Measurements from ENCODE around the gene MGRN1. TPM values are rescaled to one million over a fixed set of nuclear protein-coding genes. Genes with fewer than 3 reads are reported as not detected.

Gene MGRN1
- polyA plus RNA-seq, 3 donors = 3.7 to 48.2 (median 4.7) TPM

- DNase-seq = no peak
- Histone ChIP-seq H4K20me1 (ENCODE audit: insufficient read depth, low read length) (peaks cover 29% of the 10 kb centered on the region), H3K27me3 (ENCODE audit: control insufficient read depth in 2 of 2, insufficient read depth in 2 of 2, low read length in 2 of 2) (no peaks in the 10 kb centered on the region), H3K9ac (ENCODE audit: insufficient read depth, low read length, poor library complexity, severe bottlenecking) (peak overlapping the region; percentile 90), H3K79me2 (ENCODE audit: insufficient read depth, low read length) (peaks cover 35% of the 10 kb centered on the region), H3K36me3 (replicated peaks in 1 of 2; ENCODE audit: control insufficient read depth in 1 of 2, insufficient read depth in 2 of 2, low read length in 2 of 2) (peaks cover 43 to 45% of the 10 kb centered on the region in 2 donors), H3K4me2 (replicated peaks; ENCODE audit: extremely low read depth, low read length, poor library complexity, severe bottlenecking) (peak overlapping the region; percentile 97), H3K9me3 (replicated peaks in 1 of 2; ENCODE audit: control insufficient read depth in 1 of 2, insufficient read depth in 1 of 2, low read length in 2 of 2) (no peaks in the 10 kb centered on the region), H3K4me3 (replicated peaks in 1 of 3; ENCODE audit: low read depth in 2 of 3, low read length in 3 of 3) (peak overlapping the region; percentile 67 to 97 (median 83)), H3K27ac (ENCODE audit: low read depth in 1 of 2, low read length in 2 of 2) (peak overlapping the region in 1 of 2 donors; percentile 83), H2AFZ (ENCODE audit: insufficient read depth, low read depth, low read length, poor library complexity, severe bottlenecking) (peak overlapping the region; percentile 88), H3K4me1 (ENCODE audit: control insufficient read depth in 1 of 2, insufficient read depth in 2 of 2, low read length in 2 of 2) (peaks cover 48 to 57% of the 10 kb centered on the region in 2 donors)
- WGBS (ENCODE audit: insufficient coverage) = 3% methylated on average over 49 of the region's 54 CpGs
- H3K36me3 Mint-ChIP-seq = peaks cover 18 to 49% of the 10 kb centered on the region in 2 donors
- peaks cover 0 to 1% (median 0%) of the 10 kb centered on the region in 3 donors for H3K27me3 Mint-ChIP-seq (ENCODE audit: low read depth in 3 of 3)
- TF ChIP-seq, protein P1, sequence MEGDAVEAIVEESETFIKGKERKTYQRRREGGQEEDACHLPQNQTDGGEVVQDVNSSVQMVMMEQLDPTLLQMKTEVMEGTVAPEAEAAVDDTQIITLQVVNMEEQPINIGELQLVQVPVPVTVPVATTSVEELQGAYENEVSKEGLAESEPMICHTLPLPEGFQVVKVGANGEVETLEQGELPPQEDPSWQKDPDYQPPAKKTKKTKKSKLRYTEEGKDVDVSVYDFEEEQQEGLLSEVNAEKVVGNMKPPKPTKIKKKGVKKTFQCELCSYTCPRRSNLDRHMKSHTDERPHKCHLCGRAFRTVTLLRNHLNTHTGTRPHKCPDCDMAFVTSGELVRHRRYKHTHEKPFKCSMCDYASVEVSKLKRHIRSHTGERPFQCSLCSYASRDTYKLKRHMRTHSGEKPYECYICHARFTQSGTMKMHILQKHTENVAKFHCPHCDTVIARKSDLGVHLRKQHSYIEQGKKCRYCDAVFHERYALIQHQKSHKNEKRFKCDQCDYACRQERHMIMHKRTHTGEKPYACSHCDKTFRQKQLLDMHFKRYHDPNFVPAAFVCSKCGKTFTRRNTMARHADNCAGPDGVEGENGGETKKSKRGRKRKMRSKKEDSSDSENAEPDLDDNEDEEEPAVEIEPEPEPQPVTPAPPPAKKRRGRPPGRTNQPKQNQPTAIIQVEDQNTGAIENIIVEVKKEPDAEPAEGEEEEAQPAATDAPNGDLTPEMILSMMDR (IDR thresholded peaks at IDR 0.05) = no peak
- peak overlapping the region; percentile 75 to 86 for H3K4me3 Mint-ChIP-seq
- H3K9me3 Mint-ChIP-seq = no peaks in the 10 kb centered on the region
- intact Hi-C loops (cut with micrococcal nuclease) = loop anchor here (2.0 to 5.0 kb wide), 2 partner anchors 41 to 67 kb away; partner anchors contain the start of genes ANKS3 (in 1 of the 2) and DNAAF8 (in 1 of the 2)
- peak overlapping the region in 3 of 7 donors; percentile 75 to 87 (median 78) for H3K27ac Mint-ChIP-seq
- H3K4me1 Mint-ChIP-seq = peaks cover 42% of the 10 kb centered on the region
Measured at GRCh38 chr16:4693956-4694641, 69.5 kb downstream of the MGRN1 start.

GRCh38 chr16:4694642-4695451, 70.2 kb downstream of the MGRN1 start:
- H3K27ac ChIP-seq (ENCODE audit: low read depth in 1 of 2, low read length in 2 of 2) = peak overlapping the region in 1 of 2 donors; percentile 5
- Mint-ChIP-seq H3K4me1 (peaks cover 36% of the 10 kb centered on the region), H3K4me3 (peak overlapping the region; percentile 75 to 86), H3K9me3 (no peaks in the 10 kb centered on the region), H3K27me3 (ENCODE audit: low read depth in 3 of 3) (peaks cover 0 to 1% (median 0%) of the 10 kb centered on the region in 3 donors), H3K27ac (peak overlapping the region in 4 of 7 donors; percentile 25 to 53 (median 31)), H3K36me3 (peaks cover 25 to 51% of the 10 kb centered on the region in 2 donors)
- peaks cover 35% of the 10 kb centered on the region for H3K79me2 ChIP-seq (ENCODE audit: insufficient read depth, low read length)
- H3K27me3 ChIP-seq (ENCODE audit: control insufficient read depth in 2 of 2, insufficient read depth in 2 of 2, low read length in 2 of 2) = no peaks in the 10 kb centered on the region
- intact Hi-C loops (cut with micrococcal nuclease) = loop anchor here in 1 of 2 donors (5.0 kb wide), 1 partner anchor 68 kb away; no protein-coding TSS in a partner anchor
- WGBS (ENCODE audit: insufficient coverage) = 77% methylated on average over 23 of the region's 26 CpGs
- peaks cover 41 to 49% of the 10 kb centered on the region in 2 donors for H3K4me1 ChIP-seq (ENCODE audit: control insufficient read depth in 1 of 2, insufficient read depth in 2 of 2, low read length in 2 of 2)
- H3K36me3 ChIP-seq (replicated peaks in 1 of 2; ENCODE audit: control insufficient read depth in 1 of 2, insufficient read depth in 2 of 2, low read length in 2 of 2) = peaks cover 47% of the 10 kb centered on the region in 2 donors
- peak overlapping the region in 2 of 3 experiments; percentile 67 to 97 for H3K4me3 ChIP-seq (replicated peaks in 1 of 3; ENCODE audit: low read depth in 2 of 3, low read length in 3 of 3)
- TF ChIP-seq, protein P1 (IDR thresholded peaks at IDR 0.05) = no peak
- H3K9me3 ChIP-seq (replicated peaks in 1 of 2; ENCODE audit: control insufficient read depth in 1 of 2, insufficient read depth in 1 of 2, low read length in 2 of 2) = no peaks in the 10 kb centered on the region
- peaks cover 29% of the 10 kb centered on the region for H4K20me1 ChIP-seq (ENCODE audit: insufficient read depth, low read length)
- peak overlapping the region; percentile 90 for H3K9ac ChIP-seq (ENCODE audit: insufficient read depth, low read length, poor library complexity, severe bottlenecking)
- H3K4me2 ChIP-seq (replicated peaks; ENCODE audit: extremely low read depth, low read length, poor library complexity, severe bottlenecking) = peak overlapping the region; percentile 97
- H2AFZ ChIP-seq (ENCODE audit: insufficient read depth, low read depth, low read length, poor library complexity, severe bottlenecking) = no peak overlapping the region
- DNase-seq = peak in 1 of 3 donors; percentile 11

All from CD14-positive monocyte (primary cell).